Astrocyte (in vitro differentiated cells and primary cell): ENCODE results near the gene PRKAA2.

Source experiments
- CTCF ChIP-seq: IDR thresholded peaks from 2 replicates; pipeline ENCODE4 v1.5.1; 2011; ENCODE audit warnings: low read depth, mild to moderate bottlenecking, inconsistent platforms, low read length, moderate library complexity; ENCODE audit not compliant: insufficient read depth
- EZH2 ChIP-seq: IDR thresholded peaks from 2 replicates; pipeline ENCODE4 v1.6.1; 2012; ENCODE audit warnings: mild to moderate bottlenecking, low read length, inconsistent platforms; ENCODE audit not compliant: insufficient read depth

GRCh38 chr1:56754708-56755479 is 109.8 kb downstream of the PRKAA2 start:
- TF ChIP-seq CTCF (no peak), EZH2 (no peak)
